GM19395 (cell line): ENCODE results near the gene PTPRG.

Source experiments
- ATAC-seq: cut with Tn5 transposase; IDR thresholded peaks from one replicate; pipeline ENCODE4 v1.9.1; 2021; ENCODE audit warnings: mild to moderate bottlenecking, moderate library complexity; ENCODE audit not compliant: unreplicated experiment

The PTPRG gene

DNA sequence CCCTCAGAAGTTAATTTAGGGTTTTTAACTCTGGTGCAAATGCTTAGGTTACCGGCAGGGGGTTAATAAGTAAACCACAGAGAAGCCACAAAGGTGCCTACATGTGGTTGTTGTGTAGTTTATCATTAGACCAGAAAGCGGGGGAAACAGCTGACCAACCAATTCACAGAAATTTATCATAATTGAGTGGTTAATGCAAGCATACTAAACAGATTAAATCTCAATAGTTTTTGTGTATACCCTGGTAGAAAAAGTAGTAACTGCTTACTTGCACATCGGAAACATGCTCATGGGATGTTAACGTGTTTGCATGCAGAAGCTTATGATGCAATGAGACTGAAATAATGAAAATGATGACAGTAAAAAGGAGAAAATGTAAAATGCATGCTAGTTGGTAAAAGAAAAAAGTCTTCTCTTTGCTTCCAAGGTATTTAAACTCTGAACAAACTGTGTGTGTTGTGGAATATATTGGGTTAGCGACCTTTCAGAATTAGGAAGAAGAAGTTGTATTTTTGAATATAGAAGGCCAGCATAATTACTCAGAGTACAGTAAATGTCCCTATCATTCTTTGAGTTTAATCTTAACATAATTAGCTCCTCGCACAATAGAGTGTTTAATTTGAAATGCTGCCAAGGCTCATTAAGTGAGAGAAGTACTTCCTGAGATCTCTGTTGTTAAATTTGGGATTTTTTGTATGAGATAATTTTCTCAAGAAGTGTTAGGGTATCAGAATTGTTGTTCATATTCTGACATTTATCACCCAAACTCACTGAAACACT, 316.2 kb downstream of the PTPRG start:
- peak; percentile 96 for ATAC-seq

DNA sequence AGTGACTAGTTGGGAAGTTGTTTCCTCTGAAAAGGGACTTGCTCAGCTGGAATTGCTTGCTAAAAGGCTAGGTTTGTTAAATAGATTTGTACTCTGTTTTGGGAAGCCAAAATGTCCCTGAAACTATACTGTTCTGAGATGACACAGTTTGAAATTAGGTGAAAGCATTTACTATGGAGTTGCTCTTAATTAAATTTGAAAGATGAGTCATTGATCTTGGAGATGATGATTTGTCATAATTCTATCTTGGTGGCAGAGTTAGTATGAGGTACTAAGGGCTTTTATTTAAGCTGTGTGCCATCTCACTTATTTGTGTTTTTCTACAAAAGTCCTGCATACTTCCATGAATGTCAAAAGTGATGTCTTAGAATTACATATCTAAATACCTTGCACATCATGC, 320.9 kb downstream of the PTPRG start:
- ATAC-seq, result no peak

DNA sequence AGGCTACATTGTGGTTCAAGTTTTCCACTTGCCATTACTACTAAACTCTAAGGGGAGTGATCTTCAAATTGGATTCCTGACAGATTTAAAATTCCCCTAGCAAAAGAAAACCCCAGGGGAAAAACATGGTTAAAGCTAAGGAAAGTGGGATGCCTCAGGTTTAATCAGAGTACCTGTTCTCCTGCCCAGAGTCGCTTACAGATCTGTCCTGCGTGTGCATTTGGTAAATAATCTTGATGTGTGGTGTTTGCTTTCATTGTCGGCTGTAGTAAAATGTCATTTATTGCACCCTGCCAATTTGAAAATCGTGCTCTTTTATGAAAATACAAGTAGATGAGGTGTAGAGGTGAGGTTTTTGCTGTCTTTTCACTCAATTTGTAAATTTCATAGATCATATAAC, 323.4 kb downstream of the PTPRG start:
- no peak for ATAC-seq

GRCh38 chr3:61885414-61885813, 324.0 kb downstream of the PTPRG start:
- no peak for ATAC-seq

DNA sequence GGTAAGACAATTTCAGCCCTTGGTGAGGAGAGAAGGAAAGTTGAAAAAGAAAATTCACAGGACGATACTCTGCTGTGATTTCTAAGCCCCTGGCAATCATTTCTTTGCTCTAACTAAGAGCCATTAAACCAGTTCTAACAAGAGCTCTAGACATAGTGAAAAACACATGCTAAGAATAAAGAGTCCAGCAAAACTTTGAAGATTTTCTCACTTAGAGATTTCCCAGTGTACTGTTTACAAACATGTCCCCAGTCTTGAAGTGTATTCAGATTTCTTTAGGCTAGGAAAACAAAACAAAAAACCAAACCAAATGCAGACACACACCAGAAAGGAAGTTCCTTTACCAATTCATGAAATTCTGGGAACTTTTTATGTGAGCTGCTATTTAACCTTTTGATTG, 325.8 kb downstream of the PTPRG start:
- no peak for ATAC-seq

DNA sequence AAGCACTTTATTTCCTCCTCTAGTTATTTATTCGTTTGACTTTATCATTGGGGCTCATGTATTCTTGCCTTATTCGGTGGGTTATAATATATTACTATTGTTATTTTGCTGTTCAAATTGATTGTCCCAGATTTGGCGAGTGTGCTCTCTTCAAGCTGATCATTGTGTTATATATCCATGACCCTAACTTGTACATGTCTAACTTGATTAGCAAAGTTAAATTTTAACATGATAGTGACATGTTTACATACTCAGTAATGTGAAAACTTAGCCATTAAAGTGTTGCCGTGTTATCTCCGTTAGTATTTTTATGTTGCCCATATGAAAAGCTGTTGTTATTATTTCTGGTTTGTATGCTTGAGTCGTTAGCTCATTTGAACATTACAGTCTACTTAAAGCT, 327.9 kb downstream of the PTPRG start:
- no peak for ATAC-seq

GRCh38 chr3:61890167-61890566, 328.8 kb downstream of the PTPRG start:
- no peak for ATAC-seq

DNA sequence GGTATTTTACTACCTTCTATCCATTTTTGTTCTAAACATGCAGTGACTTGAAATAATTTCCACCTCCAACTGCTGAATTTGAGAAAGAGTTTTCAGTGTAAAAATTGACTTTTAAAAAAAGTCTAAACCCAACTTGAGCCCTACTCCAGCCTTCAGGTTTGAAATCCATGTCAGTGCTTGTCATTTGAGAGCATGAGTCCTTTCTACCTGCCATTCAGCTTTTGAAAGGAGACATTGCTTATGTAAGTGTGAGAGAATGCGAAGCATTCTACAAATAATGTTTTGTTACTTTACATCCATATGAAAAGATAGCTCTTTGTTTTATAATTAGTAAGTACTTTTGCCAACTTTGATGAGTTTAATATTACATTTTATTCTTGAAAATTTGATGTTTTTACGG, 329.2 kb downstream of the PTPRG start:
- ATAC-seq, result no peak

- no peak for ATAC-seq
Observed at GRCh38 chr3:61892891-61893290, 331.5 kb downstream of the PTPRG start.

DNA sequence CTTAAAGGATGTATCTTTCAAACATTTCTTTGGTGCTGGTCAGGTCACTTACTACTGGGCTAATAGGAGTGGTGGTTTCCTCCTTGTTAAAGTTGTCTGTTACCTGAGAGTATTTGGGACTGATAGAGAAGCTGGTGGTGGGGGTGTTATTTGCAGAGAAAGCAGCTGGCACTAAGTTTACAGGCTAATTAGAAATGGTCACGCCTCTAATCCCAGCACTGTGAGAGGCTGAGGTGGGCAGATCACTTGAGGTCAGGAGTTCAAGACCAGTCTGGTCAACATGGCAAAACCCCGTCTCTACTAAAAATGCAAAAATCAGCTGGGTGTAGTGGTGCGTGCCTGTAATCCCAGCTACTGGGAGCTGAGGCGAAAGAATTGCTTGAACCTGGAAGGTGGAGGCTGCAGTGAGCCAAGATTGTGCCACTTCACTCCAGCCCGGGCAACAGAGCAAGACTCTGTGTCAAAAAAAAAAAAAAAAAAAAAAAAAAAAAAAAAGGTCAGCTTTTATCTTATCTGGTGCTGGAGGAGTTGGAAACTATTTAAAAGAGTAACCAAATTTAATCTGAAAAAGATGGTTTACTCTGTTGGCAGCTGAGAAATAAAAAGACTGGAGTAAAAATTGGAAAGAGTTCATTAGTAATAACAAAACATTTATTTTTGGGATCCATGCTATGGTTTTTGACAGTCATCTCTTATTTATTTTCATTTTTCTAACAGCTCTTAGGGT, 332.6 kb downstream of the PTPRG start:
- no peak for ATAC-seq

DNA sequence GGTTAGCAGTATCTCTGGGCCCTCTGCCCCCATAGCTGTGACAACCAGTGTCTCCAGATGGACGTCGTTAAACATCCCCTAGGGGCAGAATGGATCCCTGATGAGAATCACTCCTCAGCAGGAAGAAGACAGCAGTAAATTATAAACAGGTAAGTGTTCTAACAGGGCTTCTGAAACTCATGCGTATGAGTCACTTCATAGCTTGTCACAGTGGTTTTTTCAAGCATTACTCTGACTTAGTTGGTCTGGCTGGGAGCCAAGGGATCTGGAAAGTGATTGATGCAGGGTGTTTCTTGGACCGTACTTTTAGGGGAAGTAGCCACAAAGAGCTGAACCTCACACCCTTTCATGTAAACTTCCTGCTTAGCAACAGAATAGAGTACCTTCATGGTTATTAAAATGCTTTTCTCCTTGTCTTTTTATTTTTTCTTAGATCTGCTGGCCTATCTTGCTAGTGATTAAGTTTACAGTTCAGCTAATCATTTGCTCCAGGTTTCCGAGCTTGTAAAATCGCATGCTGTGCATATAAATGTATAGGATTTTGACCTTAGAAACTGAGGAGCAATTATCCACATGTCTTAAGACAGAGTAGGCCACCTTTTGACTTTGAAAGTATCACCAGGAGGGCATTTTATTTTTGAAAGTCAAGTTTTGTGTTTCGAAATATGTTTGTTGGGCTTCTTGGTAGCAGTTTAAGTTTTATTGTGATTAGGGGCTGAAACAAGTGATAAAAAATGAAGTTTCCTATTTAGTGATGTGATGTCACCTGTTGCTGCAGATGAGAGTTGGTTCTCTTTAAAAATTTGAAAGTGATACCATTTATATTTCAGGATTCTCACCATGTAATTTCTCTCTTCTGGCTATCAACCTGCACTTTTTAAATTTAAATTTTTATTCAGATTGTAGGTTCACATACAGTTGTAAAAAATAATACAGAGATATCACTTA, 333.9 kb downstream of the PTPRG start:
- ATAC-seq, result peak; percentile 97

DNA sequence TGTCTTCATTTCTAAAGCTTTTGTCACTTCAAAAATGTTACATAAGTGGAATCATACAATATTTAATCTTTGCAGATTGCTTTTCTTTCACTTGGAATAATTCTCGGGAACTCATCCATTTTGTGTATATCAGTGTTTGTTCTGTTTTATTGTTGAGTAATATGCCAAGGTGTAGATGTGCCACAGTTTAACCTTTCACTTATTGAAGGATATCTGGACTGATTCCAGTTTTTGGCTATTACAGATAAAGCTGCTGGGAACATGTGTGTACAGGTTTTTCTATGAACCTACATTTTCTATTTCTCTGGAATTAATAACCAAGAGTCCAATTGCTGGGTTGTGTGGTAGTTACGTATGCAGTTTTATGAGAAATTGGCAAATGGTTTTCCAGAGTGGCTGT, 334.9 kb downstream of the PTPRG start:
- ATAC-seq, result no peak

DNA sequence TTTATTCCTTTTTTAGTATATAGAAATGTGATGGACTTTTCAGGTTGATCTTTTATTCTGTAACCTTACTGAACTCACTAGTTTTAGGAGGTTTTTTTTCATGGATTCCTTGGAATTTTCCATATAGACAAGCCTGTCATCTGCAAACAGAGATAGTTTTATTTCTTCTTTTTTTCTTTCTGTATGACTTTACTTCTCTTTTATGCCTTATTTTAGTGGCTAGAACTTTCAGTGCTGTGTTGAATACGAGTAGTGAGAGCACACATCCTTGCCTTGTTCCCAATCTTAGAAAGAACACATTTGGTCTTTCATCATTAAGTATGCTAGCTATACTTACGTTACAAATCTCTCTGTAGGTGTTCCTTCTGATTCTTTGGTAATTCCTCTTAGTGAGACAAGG, 336.5 kb downstream of the PTPRG start:
- no peak for ATAC-seq

GRCh38 chr3:61899700-61900462, 338.5 kb downstream of the PTPRG start:
- no peak for ATAC-seq

- ATAC-seq, result no peak
Observed at GRCh38 chr3:61901496-61901895, 340.1 kb downstream of the PTPRG start.

GRCh38 chr3:61901986-61902385, 340.6 kb downstream of the PTPRG start:
- ATAC-seq, result no peak

DNA sequence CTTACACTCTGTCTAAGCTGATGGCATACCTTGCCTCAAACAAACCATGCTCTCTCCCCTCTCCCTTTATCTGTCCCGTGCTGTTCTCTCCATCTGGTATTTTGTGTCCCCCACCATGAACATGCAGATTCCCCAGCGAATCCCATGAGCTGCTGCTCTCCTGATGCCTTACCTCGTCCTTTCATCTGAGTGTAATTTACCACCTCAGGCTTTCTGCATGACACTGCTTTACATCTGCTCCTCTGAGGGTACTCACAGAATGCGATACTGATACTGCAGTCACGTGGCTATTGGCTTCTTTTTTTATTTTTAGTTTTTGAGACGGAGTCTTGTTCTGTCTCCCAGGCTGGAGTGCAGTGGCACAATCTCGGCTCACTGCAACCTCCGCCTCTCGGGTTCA, 341.7 kb downstream of the PTPRG start:
- ATAC-seq, result no peak

DNA sequence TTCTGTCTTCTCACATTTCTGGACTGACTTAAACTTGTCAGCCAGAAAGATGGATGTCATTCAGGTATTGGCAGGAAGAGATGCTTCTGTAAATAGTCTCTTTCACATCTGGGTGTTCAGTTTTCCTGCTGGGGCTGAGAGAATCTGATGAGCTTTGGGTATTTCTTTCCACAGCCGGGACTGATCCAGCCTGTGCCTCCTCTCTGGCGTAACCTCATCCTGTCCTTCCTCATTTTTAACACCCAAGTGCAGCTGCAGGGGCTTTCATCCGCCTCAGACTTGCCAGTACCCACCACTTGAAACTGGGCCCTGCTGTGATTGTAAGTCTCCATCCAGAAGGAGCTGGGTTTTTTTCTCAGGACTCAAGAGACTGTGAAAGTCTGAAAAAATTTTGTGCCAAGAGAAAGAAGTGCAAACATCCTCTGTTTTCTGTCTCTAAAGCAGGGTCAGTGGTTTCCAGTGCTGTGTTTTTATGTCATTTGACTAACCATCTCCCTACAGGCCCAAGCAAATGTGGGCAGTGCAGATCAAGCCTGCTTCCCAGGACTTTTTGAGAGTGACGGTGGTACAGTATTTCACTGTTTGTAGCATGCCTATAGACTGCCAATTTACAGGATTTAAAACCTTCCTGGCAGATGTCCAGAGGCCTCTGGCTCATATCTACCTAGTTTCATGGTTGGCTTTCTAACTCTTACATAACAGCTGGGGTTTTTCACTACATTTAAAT, 342.7 kb downstream of the PTPRG start:
- ATAC-seq, result peak; percentile 51

- no peak for ATAC-seq
Observed at GRCh38 chr3:61907210-61907795, 345.9 kb downstream of the PTPRG start.

DNA sequence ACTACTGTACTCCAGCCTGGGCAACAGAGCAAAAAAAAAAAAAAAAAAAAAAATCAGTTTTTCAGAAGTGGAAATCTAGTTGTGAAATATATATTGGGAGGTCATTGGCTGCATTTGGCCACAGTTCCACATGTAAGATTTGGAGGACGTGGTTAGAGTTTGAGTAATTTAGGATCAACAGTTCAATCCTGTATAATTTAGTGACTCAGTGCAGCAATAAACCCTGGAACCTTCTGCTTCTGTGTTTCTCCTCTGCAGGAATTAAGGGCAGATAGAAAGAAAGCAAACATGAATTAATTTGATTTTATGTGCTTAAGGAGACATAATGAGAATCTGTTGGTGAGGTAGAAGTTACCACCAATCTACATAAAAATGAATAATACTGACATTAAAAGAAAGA, 347.0 kb downstream of the PTPRG start:
- no peak for ATAC-seq
